Heart left ventricle (tissue), 16 donors: ENCODE measurements around the gene TBC1D22B. TPM values are rescaled to one million over a fixed set of nuclear protein-coding genes. Genes with fewer than 3 reads are reported as not detected.

ENCODE experiments used
- ATAC-seq, 4 donors: fragments of 200-7000 bp; cut with Tn5 transposase; one replicate each; pipeline ENCODE4 v1.9.1; 2020 to 2022; ENCODE audit warnings: moderate library complexity in 4 of 4, mild to moderate bottlenecking in 3 of 4, moderate number of reproducible peaks in 1 of 4
- DNase-seq, 5 donors: peaks; one replicate each; pipeline ENCODE4 v3.0.0-alpha.2; 2020
- H3K27ac ChIP-seq, 12 donors: fragments of 200-600 bp; sonication (generic) in 4 of 12; one replicate each; pipeline versions ENCODE4 v1.5.0 to v1.8.0; 2016 to 2022; ENCODE audit warnings: mild to moderate bottlenecking in 2 of 12
- H3K27me3 ChIP-seq, 9 donors: fragments of 200-600 bp; sonication (generic) in 2 of 9; one replicate each; pipeline versions ENCODE4 v1.5.1 to v1.8.0; 2016 to 2022; ENCODE audit warnings: mild to moderate bottlenecking in 3 of 9
- H3K36me3 ChIP-seq, 9 donors: fragments of 200-600 bp; sonication (generic) in 2 of 9; one replicate each; pipeline versions ENCODE4 v1.5.0 to v1.8.0; 2018 to 2022; ENCODE audit warnings: mild to moderate bottlenecking in 2 of 9
- H3K4me1 ChIP-seq, 12 donors: fragments of 200-600 bp; sonication (generic) in 4 of 12; one replicate each; pipeline versions ENCODE4 v1.5.0 to v1.8.0; 2016 to 2022; ENCODE audit warnings: mild to moderate bottlenecking in 3 of 12
- H3K4me3 ChIP-seq, 12 donors: fragments of 200-600 bp; sonication (generic) in 4 of 12; one replicate each; pipeline versions ENCODE4 v1.5.0 to v1.8.0; 2017 to 2022; ENCODE audit warnings: mild to moderate bottlenecking in 9 of 12, moderate library complexity in 4 of 12
- H3K9me3 ChIP-seq, 12 donors: fragments of 200-600 bp; sonication (generic) in 4 of 12; one replicate each; pipeline versions ENCODE4 v1.5.0 to v1.8.0; 2016 to 2022; ENCODE audit warnings: mild to moderate bottlenecking in 1 of 12
- CTCF ChIP-seq, 12 donors: fragments of 200-600 bp; sonication (generic) in 4 of 12; IDR thresholded peaks; one replicate each; pipeline versions ENCODE4 v1.5.0 to v1.8.0; 2018 to 2022; ENCODE audit warnings: antibody characterized with exemption in 12 of 12, mild to moderate bottlenecking in 5 of 12
- POLR2A ChIP-seq, 2 donors: fragments of 450-650 bp; IDR thresholded peaks; one replicate each; pipeline ENCODE4 v1.6.1; 2017; ENCODE audit warnings: antibody characterized with exemption in 2 of 2, mild to moderate bottlenecking in 2 of 2, moderate library complexity in 2 of 2
- WGBS, 4 donors: extraction: QIAGEN DNeasy Blood & Tissue Kit in 2 of 4; methylation state at CpG; one replicate each; pipeline versions ENCODE4 v1.1.5 to v1.1.7; 2013 to 2018; 5-methylcytosine and 5-hydroxymethylcytosine counted together
- intact Hi-C, 10 donors: fragments of 100-400 bp; cut with DNase I; formaldehyde crosslinking; loops; one replicate each; pipeline versions ENCODE4 v1.11.1 to v1.14.2; 2022
- polyA plus RNA-seq, 2 donors: library from polyadenylated mRNA; stranded (reverse); fragments of 200-250 nt; gene quantifications; one replicate each; pipeline ENCODE4 v1.2.3, GENCODE V29; 2013
- total RNA-seq, 9 donors: library from RNA; depleted of rRNA in 2 of 9; stranded (reverse); fragments of >200 nt in 2 of 9; fragmentation: NEBNext Ultra II Directional in 3 of 9; extraction: Animal tissue kit (Norgen Biotek cat#: 25700) in 3 of 9; gene quantifications; one replicate each; pipeline versions ENCODE4 v1.1.0 to v1.2.4, GENCODE V29; 2016 to 2023
- donor health status: ischemic (EF 13 %, LVEDD 7.1; RV severe dilation, severe dysfunction).
- donor health status: healthy with polysubstance abuse.
- donor health status: DM: no; HTN: yes; CAD: no.
- donor health status: DM: no; HTN: no; CAD: no.
- donor health status: ischemic (EF 25% LVEDD 6.9; RV normal size, moderate dysfunction).
- donor health status: ischemic (EF 25% LVEDD 5.7; RV mildly dilated, moderate dysfunction).
- donor health status: healthy.
- donor health status: DM: yes; HTN: yes; CAD: no.
- donor health status: ischemic (EF 35%, LVEDD 5.7; RV mildly dilated, moderate dysfunction).
- donor health status: nonischemic (EF 11% LVEDD 7.7; RV severe dilation, severe dysfunction).
- donor health status: DM: yes; HTN: yes; CAD: no.
- donor health status: PGD.
- donor health status: ischemic (EF 29% LVEDD 5.4; RV normal size, mild dysfunction).
- donor health status: nonischemic (EF 23%, LVEDD 6.1; RV moderate dilation, normal function).

TBC1D22B gene
- total and polyA plus RNA-seq, 11 donors = 3.1 to 10.7 (median 7.3) TPM

GRCh38 chr6:37260444-37260843 is 2.9 kb downstream of the TBC1D22B start:
- no peak for TF ChIP-seq POLR2A (IDR thresholded peaks at IDR 0.05)
- TF ChIP-seq CTCF (IDR thresholded peaks at IDR 0.05) = no peak
- peaks cover 0 to 55% (median 24%) of the 10 kb centered on the region in 12 donors for H3K4me1 ChIP-seq
- no peaks in the 10 kb centered on the region for H3K36me3 ChIP-seq
- H3K27ac ChIP-seq = peak overlapping the region in 1 of 12 donors; percentile 95
- intact Hi-C loops = no loop called here
- 94 to 100% (median 97%) methylated on average over 1 of the region's 1 CpG for WGBS, 4 donors
- ATAC-seq = no peak
- no peaks in the 10 kb centered on the region for H3K27me3 ChIP-seq
- no peak for DNase-seq
- H3K4me3 ChIP-seq = no peak overlapping the region
- H3K9me3 ChIP-seq = no peaks in the 10 kb centered on the region

GRCh38 chr6:37261198-37261597 is 3.6 kb downstream of the TBC1D22B start:
- no peaks in the 10 kb centered on the region for H3K36me3 ChIP-seq
- H3K27ac ChIP-seq = no peak overlapping the region
- ATAC-seq = no peak
- no peak for DNase-seq
- peaks cover 0 to 55% (median 24%) of the 10 kb centered on the region in 12 donors for H3K4me1 ChIP-seq
- H3K9me3 ChIP-seq = no peaks in the 10 kb centered on the region
- no peak overlapping the region for H3K4me3 ChIP-seq
- intact Hi-C loops = no loop called here
- no peaks in the 10 kb centered on the region for H3K27me3 ChIP-seq
- WGBS, 4 donors = 87 to 93% (median 90%) methylated on average over 5 of the region's 5 CpGs
- TF ChIP-seq CTCF (IDR thresholded peaks at IDR 0.05) (no peak), POLR2A (IDR thresholded peaks at IDR 0.05) (no peak)

- Histone ChIP-seq H3K4me1 (peaks cover 0 to 48% (median 19%) of the 10 kb centered on the region in 12 donors), H3K27ac (no peak overlapping the region), H3K36me3 (no peaks in the 10 kb centered on the region), H3K4me3 (no peak overlapping the region), H3K27me3 (no peaks in the 10 kb centered on the region), H3K9me3 (peaks cover 0 to 6% (median 0%) of the 10 kb centered on the region in 12 donors)
- intact Hi-C loops = no loop called here
- DNase-seq = no peak
- no peak for ATAC-seq
- WGBS, 4 donors = 72 to 86% (median 74%) methylated on average over 8 of the region's 8 CpGs
- no peak for TF ChIP-seq POLR2A (IDR thresholded peaks at IDR 0.05)
- TF ChIP-seq CTCF (IDR thresholded peaks at IDR 0.05) = no peak
These were observed 5.0 kb downstream of the TBC1D22B start for GRCh38 chr6:37262446-37263026.

GRCh38 chr6:37265001-37265400 is 7.4 kb downstream of the TBC1D22B start:
- Histone ChIP-seq H3K4me3 (no peak overlapping the region), H3K4me1 (peaks cover 0 to 29% (median 5%) of the 10 kb centered on the region in 12 donors), H3K27ac (no peak overlapping the region), H3K9me3 (peaks cover 0 to 6% (median 0%) of the 10 kb centered on the region in 12 donors), H3K36me3 (peaks cover 0 to 11% (median 7%) of the 10 kb centered on the region in 9 donors), H3K27me3 (no peaks in the 10 kb centered on the region)
- ATAC-seq = no peak
- 86 to 91% (median 89%) methylated on average over 2 of the region's 2 CpGs for WGBS, 4 donors
- intact Hi-C loops = no loop called here
- no peak for DNase-seq
- TF ChIP-seq POLR2A (IDR thresholded peaks at IDR 0.05) (no peak), CTCF (IDR thresholded peaks at IDR 0.05) (no peak)
